T-helper 2 cell (primary cell): ENCODE measurements around the gene DBH.

Experiments used
- DNase-seq, 5 experiments: peaks; one replicate each; pipeline versions ENCODE4 v3.0.0 to v3.0.0-alpha.2; 2012 to 2022

DBH gene

DNA sequence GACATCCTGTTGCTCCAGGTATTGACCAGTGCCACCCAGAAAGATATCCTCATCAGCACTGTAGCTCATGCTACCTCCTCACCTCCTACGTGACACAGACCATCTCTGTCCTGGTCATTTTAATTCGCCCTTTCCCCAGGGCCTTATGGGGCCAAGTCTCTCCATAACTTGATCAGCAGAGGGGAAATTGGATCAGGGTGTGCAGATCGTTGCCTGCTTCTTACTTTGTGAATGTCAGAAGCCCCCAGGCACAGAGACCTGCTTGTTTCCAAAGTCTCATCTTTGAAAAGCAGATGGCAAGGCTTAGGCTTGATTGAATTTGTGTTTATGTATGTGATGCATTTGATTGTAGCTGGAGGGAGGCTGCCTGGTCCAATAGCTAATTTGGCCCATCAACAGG, 8.8 kb upstream of the DBH start:
- no peak for DNase-seq

- no peak for DNase-seq
Observed at GRCh38 chr9:133628766-133629165, 7.4 kb upstream of the DBH start.

- no peak for DNase-seq
Observed at GRCh38 chr9:133629221-133630110, 6.7 kb upstream of the DBH start.

DNA sequence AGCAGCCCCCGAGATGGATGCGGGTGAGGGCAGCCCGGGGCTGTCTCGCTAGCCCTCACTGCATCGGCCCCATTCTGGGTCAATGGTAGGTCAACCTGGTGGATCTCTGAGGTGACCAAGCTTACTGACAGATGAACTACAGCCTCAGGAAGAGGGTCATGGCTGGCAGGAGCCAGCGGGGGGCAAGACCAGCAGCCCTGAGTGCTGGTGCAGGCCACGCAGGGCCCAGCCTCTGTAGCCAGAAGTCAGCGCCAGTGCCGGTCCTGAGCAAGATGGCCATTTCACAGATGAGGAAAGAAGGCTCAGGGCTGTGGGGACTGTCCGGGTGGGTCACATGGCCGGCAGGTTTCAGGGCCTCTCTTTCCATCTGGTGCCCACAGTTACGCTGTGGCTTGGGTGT, 5.1 kb upstream of the DBH start:
- DNase-seq = no peak

DNA sequence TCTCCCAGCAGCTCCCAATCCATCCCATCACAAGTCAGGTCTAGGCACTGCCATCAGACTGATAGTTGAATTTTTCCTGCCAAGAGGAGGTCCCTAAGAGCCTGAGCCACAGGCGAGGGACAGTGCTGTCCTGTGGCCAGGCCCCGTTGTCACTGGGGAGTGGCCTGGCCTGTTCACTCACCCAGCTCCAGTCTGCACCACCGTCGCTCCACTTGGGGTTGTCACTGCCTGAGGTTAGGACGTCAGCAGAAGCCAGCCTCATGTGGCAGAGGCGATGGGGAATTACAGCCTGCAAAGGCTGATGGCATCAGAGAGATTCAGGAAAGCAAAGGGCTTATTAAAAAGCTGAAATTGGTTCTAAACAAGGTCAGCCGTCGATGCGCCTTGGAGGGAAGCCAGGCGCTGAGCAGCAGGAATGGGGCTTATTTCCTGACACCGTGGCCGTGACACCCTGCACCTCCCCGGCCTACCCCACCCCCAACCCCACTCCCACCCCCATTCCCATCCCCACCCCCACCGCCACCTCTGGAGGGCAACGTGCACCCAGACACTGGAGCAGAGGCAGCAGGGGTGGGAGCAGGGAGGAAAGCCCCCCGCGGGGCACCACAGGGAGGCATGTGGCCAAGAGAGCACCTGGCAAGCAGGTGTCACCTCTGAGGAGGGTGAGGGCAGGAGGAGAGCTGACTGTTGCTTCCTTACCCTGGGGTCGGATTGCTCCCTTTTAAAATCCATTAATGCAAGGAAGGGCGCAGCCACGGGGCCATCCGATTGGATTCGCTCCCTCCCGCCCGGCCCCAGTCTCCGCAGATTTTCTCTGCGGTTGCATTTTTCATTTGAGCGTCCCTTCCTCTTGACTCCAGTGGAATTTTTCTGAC, 3.1 kb upstream of the DBH start:
- DNase-seq = no peak

DNA sequence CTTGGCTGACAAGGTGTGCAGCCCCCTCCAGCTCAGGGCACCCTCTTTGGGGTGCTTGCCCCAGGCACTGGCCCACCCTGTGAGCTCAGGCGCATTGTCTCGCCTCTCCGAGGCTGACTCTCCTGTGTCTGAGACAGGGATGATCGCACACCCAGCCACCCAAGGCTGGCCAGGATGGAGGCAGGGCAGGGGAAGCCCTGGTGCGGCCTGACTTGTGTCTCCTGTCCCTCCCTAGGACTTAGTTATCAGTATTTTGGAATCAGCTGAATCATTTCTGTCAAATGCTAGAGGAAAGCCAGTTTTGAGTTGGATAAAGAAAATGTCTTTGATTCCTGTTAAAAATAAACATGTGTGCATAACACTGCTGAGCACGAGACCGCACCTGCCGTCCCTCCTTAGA, 2.5 kb upstream of the DBH start:
- no peak for DNase-seq

DNA sequence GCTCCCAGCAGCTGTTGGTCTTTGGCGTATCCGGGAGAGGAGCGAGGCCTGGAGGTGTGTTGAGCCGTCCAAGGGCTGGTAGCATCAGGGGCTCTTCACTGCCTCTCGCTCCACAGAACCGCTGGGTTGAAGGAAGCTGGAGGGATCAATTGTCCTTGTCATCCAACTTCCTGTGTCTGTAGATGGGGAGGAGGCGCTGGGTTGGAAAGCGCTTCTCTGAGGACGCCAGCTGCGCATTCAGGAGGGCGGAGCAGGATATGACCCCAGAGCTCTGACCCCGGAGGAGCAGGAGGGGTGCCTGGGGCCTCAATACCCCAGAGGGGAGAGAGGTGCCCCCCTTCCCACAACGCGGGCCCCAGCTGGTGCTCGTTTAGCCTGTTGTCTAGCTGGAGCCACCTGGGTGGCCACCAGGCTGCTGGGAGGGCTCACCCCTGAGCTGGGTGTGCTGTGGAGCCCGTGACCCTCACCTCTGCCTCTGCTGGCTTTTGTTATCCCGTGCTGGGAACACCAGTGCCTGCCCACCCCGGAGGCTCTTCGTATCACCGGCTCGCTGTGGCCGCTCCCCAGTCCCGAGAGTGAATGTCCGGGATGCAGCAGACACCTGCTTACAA, 2.0 kb upstream of the DBH start:
- DNase-seq = no peak

- no peak for DNase-seq
Observed at GRCh38 chr9:133635098-133635497, 1.1 kb upstream of the DBH start.

DNA sequence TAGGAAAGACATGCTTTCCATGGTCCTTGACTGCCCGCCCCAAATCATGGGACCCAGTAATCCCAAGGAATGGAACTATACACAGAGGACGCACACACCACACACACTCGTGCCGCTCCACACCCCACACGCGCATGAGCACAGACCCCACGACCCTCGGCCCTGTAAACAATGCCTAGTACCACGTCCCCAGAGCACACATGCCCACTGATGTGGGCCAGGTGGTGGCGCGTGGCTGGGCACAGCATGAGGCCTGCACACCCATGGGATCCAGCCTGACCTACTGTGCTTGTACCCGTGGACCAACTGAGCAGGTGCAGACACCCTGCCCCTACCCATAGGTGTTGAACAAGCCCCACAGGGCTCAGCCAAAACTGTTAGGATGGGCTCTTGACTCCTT, 739 bp downstream of the DBH start:
- no peak for DNase-seq

- no peak for DNase-seq
Observed at GRCh38 chr9:133637451-133638055, 1.4 kb downstream of the DBH start.

DNA sequence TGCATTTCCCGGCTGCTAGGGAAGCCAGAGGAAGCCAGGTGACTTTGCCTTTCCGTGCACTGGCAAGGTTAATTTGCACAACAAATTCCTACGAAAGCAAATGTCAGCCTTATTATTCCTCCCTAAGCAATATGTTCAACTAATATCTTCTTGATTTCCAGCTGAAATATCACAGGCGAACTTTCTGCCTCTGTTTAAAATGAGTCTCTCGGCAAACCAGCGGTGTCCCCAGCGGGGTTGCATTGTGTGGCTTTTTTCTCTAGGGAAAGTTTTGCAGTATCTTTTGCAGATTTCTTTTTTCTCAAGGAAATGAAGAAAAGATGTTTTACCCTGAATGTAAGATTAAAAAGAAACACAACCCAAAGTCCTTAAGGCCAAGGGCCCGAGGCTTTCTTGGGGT, 1.9 kb downstream of the DBH start:
- no peak for DNase-seq

DNA sequence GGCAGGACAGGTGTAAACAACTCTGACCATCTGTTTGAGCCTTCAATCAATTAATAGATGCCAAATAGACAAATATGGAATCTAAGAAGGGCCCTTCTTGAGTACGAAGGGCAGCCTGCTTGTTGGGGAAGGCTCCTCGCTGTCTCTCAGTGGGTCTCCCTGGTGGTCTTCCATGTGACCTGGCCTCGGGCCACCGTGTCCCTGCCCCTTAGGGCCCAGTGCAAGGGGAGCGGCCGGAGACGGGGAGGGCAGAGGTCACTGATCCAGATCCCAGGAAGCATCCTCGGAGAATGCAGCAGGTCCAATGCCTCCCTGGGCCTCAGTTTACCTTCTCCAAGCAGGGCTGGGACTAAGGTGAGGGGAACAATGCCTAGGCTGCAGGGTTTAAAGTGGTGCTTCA, 2.5 kb downstream of the DBH start:
- DNase-seq = no peak

DNA sequence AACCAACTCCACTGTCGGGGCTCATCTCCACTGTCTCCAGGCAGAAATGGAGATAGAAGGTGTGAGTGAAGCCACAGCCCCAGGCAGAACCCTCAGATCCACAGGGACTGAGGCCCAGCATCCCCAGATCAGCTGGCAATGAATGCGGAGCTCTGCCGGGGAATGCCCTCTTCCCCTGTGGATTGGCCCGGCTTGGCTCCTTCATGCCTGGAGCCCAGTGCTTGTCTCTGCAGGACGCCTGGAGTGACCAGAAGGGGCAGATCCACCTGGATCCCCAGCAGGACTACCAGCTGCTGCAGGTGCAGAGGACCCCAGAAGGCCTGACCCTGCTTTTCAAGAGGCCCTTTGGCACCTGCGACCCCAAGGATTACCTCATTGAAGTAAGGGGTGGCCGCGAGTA, 3.5 kb downstream of the DBH start:
- DNase-seq = no peak

GRCh38 chr9:133640160-133640559, 4.0 kb downstream of the DBH start:
- no peak for DNase-seq

DNA sequence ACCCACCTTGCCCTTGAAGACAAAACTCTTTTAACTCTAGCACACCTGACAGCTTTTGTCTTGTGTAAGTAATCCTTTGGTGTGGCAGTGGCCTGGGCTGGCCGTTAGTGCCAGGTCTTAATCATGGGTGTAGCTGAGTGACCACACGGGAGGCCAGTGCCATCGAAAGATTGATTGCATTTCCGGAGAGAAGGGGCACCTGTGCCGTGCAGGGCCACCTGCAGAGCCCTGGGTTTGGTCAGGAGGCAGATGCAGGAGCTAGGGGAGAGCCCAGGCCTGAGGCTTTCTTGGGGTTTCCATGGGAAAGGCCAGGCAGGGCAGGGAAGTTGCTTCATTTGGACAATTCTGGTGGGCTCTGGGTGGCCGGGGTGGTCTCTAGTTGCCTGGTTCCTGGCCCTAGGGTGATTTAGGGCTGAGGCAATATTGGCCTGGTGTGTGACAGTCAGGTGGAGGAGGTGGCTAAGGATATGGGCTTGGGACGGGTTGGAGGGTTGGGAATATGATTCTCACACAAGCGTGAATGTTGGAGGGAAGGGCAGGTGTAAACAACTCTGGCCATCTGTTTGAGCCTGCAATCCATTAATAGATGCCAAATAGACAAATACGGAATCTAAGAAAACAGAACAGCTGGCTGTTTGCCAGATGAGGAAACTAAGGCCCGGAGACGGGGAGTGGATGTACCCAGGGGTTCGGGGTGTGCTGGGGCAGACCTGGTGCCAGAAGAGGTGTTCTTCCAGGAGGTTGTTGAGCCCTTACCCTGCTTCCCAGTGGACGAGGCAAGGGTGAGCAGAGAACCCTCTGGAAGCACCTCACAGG, 4.6 kb downstream of the DBH start:
- no peak for DNase-seq

- DNase-seq = no peak
Observed at GRCh38 chr9:133641396-133641655, 5.2 kb downstream of the DBH start.

GRCh38 chr9:133641861-133642595, 5.9 kb downstream of the DBH start:
- no peak for DNase-seq

GRCh38 chr9:133642708-133643361, 6.7 kb downstream of the DBH start:
- DNase-seq = no peak

DNA sequence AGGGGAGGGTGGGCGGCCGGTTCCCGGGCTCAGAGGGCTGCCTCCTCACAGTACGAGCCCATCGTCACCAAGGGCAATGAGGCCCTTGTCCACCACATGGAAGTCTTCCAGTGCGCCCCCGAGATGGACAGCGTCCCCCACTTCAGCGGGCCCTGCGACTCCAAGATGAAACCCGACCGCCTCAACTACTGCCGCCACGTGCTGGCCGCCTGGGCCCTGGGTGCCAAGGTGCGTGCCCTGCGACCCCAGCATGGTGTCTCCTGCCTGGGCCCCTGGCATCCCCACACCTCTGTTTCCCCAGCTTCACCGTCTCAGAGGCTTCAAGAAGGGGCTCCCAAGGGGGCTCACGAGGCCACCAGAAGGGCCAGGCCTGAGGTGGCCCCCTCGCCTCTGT, 7.2 kb downstream of the DBH start:
- DNase-seq = no peak

GRCh38 chr9:133643978-133644760, 8.0 kb downstream of the DBH start:
- no peak for DNase-seq
